CD14-positive monocyte (primary cell): ENCODE data around the gene MRPS9. TPM values are rescaled to one million over a fixed set of nuclear protein-coding genes. Genes with fewer than 3 reads are reported as not detected.

ENCODE experiments used
- DNase-seq, 3 donors: peaks; one replicate each; pipeline ENCODE4 v3.0.0-alpha.2; 2011 to 2022
- H2AFZ ChIP-seq: 2 replicates; pipeline ENCODE4 v1.6.0; 2012; ENCODE audit warnings: mild to moderate bottlenecking, low read depth, low read length, inconsistent platforms; ENCODE audit not compliant: insufficient read depth, poor library complexity, severe bottlenecking
- H3K27ac ChIP-seq, 2 donors: 1 replicate in 1 of 2; 2 replicates in 1 of 2; pipeline ENCODE4 v1.5.1; 2012 to 2013; ENCODE audit warnings: low read length in 2 of 2, control low read depth in 1 of 2, inconsistent platforms in 1 of 2, low read depth in 1 of 2, mild to moderate bottlenecking in 1 of 2
- H3K27me3 ChIP-seq, 2 donors: one replicate each; pipeline versions ENCODE4 v1.6.0 to v1.6.1; 2011 to 2013; ENCODE audit warnings: low read length in 2 of 2; ENCODE audit not compliant: control insufficient read depth in 2 of 2, insufficient read depth in 2 of 2
- H3K36me3 ChIP-seq, 2 donors: replicated peaks in 1 of 2; 1 replicate in 1 of 2; 2 replicates in 1 of 2; pipeline versions ENCODE4 v1.5.1 to v1.6.1; 2012 to 2013; ENCODE audit warnings: low read length in 2 of 2, control low read depth in 1 of 2, inconsistent platforms in 1 of 2, mild to moderate bottlenecking in 1 of 2; ENCODE audit not compliant: insufficient read depth in 2 of 2, control insufficient read depth in 1 of 2
- H3K4me1 ChIP-seq, 2 donors: 1 replicate in 1 of 2; 2 replicates in 1 of 2; pipeline versions ENCODE4 v1.5.1 to v1.6.1; 2012 to 2013; ENCODE audit warnings: low read length in 2 of 2, control low read depth in 1 of 2, inconsistent platforms in 1 of 2, mild to moderate bottlenecking in 1 of 2, moderate library complexity in 1 of 2; ENCODE audit not compliant: insufficient read depth in 2 of 2, control insufficient read depth in 1 of 2
- H3K4me2 ChIP-seq: replicated peaks from 2 replicates; pipeline ENCODE3; 2012; ENCODE audit warnings: low read length, moderate library complexity, mild to moderate bottlenecking; ENCODE audit not compliant: poor library complexity, severe bottlenecking; ENCODE audit errors: extremely low read depth
- H3K4me3 ChIP-seq, 3 experiments: fragments of 200-600 bp in 1 of 3; sonication (generic) in 1 of 3; replicated peaks in 1 of 3; 1 replicate in 2 of 3; 2 replicates in 1 of 3; pipeline ENCODE4 v1.5.1; 2011 to 2013; ENCODE audit warnings: low read length in 3 of 3, mild to moderate bottlenecking in 3 of 3, control low read depth in 2 of 3, low read depth in 2 of 3, inconsistent platforms in 1 of 3, moderate library complexity in 1 of 3
- H3K79me2 ChIP-seq: 2 replicates; pipeline ENCODE4 v1.6.0; 2012; ENCODE audit warnings: mild to moderate bottlenecking, control low read depth, inconsistent platforms, low read length, moderate library complexity; ENCODE audit not compliant: insufficient read depth
- H3K9ac ChIP-seq: 2 replicates; pipeline ENCODE4 v1.6.0; 2017; ENCODE audit warnings: low read length, mild to moderate bottlenecking; ENCODE audit not compliant: insufficient read depth, poor library complexity, severe bottlenecking
- H3K9me3 ChIP-seq, 2 donors: replicated peaks in 1 of 2; 1 replicate in 1 of 2; 2 replicates in 1 of 2; pipeline versions ENCODE4 v1.5.1 to v1.6.1; 2012 to 2013; ENCODE audit warnings: low read length in 2 of 2, control low read depth in 1 of 2; ENCODE audit not compliant: control insufficient read depth in 1 of 2, insufficient read depth in 1 of 2
- H4K20me1 ChIP-seq: 2 replicates; pipeline ENCODE4 v1.6.0; 2012; ENCODE audit warnings: mild to moderate bottlenecking, low read length, control low read depth, moderate library complexity; ENCODE audit not compliant: insufficient read depth
- H3K27ac Mint-ChIP-seq, 7 donors: one replicate each; pipeline ENCODE4 v1.8.0; 2020; ENCODE audit warnings: mild to moderate bottlenecking in 7 of 7, mixed read lengths in 7 of 7, moderate library complexity in 6 of 7, inconsistent platforms in 2 of 7
- H3K27me3 Mint-ChIP-seq, 3 donors: one replicate each; pipeline ENCODE4 v1.8.0; 2021 to 2022; ENCODE audit warnings: low read depth in 3 of 3, mild to moderate bottlenecking in 3 of 3, mixed read lengths in 3 of 3, moderate library complexity in 3 of 3, inconsistent platforms in 1 of 3
- H3K36me3 Mint-ChIP-seq, 2 donors: one replicate each; pipeline ENCODE4 v1.8.0; 2020; ENCODE audit warnings: mixed read lengths in 2 of 2, inconsistent platforms in 1 of 2, mild to moderate bottlenecking in 1 of 2
- H3K4me1 Mint-ChIP-seq: one replicate; pipeline ENCODE4 v1.8.0; 2020; ENCODE audit warnings: mild to moderate bottlenecking, mixed read lengths
- H3K4me3 Mint-ChIP-seq, 2 donors: one replicate each; pipeline ENCODE4 v1.8.0; 2020; ENCODE audit warnings: mild to moderate bottlenecking in 2 of 2, mixed read lengths in 2 of 2, moderate library complexity in 1 of 2
- H3K9me3 Mint-ChIP-seq, 7 donors: one replicate each; pipeline ENCODE4 v1.8.0; 2020 to 2022; ENCODE audit warnings: mixed read lengths in 7 of 7, mild to moderate bottlenecking in 6 of 7, moderate library complexity in 6 of 7, inconsistent platforms in 2 of 7
- WGBS: methylation state at CpG from one replicate; pipeline ENCODE4 v1.1.5; 2013; ENCODE audit warnings: missing lambda C conversion rate; ENCODE audit not compliant: insufficient coverage; 5-methylcytosine and 5-hydroxymethylcytosine counted together
- intact Hi-C, 2 donors: fragments of 100-400 bp; cut with micrococcal nuclease; formaldehyde crosslinking; loops; one replicate each; pipeline versions ENCODE4 v1.15.0 to v1.15.1; 2023
- polyA plus RNA-seq, 3 donors: library from polyadenylated mRNA; depleted of rRNA in 1 of 3; unstranded in 2 of 3; stranded (reverse) in 1 of 3; fragments of 300-500 nt in 2 of 3; fragments of >200 nt in 1 of 3; fragmentation: Illumina TruSeq in 2 of 3; gene quantifications; 1 replicate in 2 of 3; 2 replicates in 1 of 3; pipeline ENCODE4 v1.2.3, GENCODE V29; 2012 to 2021
- TF ChIP-seq, protein P1 (sequence below): fragments of 200-600 bp; IDR thresholded peaks from one replicate; pipeline ENCODE4 v1.8.0; 2022; ENCODE audit warnings: antibody characterized with exemption, mild to moderate bottlenecking

Gene MRPS9
- polyA plus RNA-seq, 3 donors: 9.9 to 12.5 (median 11.6) TPM

DNA sequence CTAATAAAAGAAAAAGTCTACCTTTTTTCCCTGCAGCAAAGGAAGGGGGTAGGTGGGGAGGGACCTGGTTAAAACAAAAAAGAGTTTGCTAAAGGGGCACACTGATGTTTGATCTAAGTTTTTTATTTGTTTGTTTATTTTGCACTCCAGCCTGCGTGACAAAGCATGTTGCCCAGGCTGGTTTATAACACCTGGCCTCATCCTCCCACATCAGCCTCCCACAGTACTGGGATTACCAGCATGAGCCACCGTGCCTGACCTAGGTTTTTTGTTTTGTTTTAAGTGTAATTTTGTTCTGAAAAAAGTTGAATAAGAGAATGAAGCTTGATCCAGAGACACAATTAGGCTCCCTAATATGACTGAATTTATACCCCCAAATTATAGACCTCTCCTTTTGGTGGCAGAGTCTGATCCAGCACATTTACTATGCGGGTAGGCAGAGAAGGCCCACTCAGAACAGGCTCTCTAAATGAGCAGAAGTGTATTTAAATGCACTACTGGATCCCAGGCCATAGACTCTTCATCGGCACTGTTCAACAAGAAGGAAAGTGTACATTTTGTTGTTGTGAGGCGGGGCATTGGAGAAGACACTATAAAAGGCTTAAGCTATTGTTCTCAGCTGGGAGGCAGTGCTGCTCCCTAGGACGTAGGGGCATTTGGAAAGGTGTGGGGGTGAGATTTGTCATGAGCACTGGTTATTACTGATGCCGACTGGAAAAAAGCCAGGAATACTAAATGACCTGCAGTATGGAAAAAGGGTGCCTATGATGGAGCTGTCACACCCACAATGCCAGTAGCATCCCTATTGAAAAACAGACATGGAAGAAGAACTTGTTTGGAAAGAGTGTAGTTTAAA lies 32.4 kb downstream of the MRPS9 start:
- WGBS: 100% methylated on average over 3 of the region's 7 CpGs
- no peaks in the 10 kb centered on the region for H3K4me1 Mint-ChIP-seq
- DNase-seq: no peak
- no peaks in the 10 kb centered on the region for H3K9me3 ChIP-seq
- H3K4me2 ChIP-seq: no peak overlapping the region
- H3K36me3 ChIP-seq: peaks cover 7 to 21% of the 10 kb centered on the region in 2 donors
- peaks cover 0 to under 1% (median 0%) of the 10 kb centered on the region in 3 donors for H3K27me3 Mint-ChIP-seq
- no peaks in the 10 kb centered on the region for H3K4me1 ChIP-seq
- peaks cover 41 to 44% of the 10 kb centered on the region in 2 donors for H3K36me3 Mint-ChIP-seq
- TF ChIP-seq, protein P1, sequence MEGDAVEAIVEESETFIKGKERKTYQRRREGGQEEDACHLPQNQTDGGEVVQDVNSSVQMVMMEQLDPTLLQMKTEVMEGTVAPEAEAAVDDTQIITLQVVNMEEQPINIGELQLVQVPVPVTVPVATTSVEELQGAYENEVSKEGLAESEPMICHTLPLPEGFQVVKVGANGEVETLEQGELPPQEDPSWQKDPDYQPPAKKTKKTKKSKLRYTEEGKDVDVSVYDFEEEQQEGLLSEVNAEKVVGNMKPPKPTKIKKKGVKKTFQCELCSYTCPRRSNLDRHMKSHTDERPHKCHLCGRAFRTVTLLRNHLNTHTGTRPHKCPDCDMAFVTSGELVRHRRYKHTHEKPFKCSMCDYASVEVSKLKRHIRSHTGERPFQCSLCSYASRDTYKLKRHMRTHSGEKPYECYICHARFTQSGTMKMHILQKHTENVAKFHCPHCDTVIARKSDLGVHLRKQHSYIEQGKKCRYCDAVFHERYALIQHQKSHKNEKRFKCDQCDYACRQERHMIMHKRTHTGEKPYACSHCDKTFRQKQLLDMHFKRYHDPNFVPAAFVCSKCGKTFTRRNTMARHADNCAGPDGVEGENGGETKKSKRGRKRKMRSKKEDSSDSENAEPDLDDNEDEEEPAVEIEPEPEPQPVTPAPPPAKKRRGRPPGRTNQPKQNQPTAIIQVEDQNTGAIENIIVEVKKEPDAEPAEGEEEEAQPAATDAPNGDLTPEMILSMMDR: no peak
- H3K27ac ChIP-seq: no peak overlapping the region
- no peaks in the 10 kb centered on the region for H3K79me2 ChIP-seq
- H3K4me3 ChIP-seq: no peak overlapping the region
- H2AFZ ChIP-seq: no peak overlapping the region
- intact Hi-C loops: no loop called here
- H3K4me3 Mint-ChIP-seq: no peak overlapping the region
- H4K20me1 ChIP-seq: no peaks in the 10 kb centered on the region
- no peak overlapping the region for H3K9ac ChIP-seq
- peak overlapping the region in 1 of 7 donors; percentile 33 for H3K27ac Mint-ChIP-seq
- no peaks in the 10 kb centered on the region for H3K9me3 Mint-ChIP-seq
- no peaks in the 10 kb centered on the region for H3K27me3 ChIP-seq

DNA sequence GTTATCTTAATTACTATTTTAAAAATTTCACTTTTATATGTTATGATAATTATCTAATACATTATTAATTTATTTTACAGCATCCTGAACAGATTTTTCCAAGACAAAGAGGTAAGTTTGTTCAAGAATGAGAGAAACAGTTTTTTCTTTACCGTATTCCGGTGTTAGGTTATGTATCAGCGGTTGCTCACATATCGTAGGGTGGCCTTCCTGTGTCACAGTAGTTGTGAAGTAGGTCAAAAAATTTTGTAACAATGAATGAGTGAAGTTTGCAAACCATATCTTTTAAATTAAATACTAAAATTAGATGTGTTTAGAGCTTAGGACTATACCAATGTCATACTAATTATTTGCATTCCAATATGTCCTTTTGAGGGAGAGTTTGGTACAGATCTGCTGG lies 33.5 kb downstream of the MRPS9 start:
- Histone ChIP-seq H3K9ac (no peak overlapping the region), H4K20me1 (no peaks in the 10 kb centered on the region), H3K36me3 (peaks cover 7 to 21% of the 10 kb centered on the region in 2 donors), H2AFZ (no peak overlapping the region), H3K79me2 (no peaks in the 10 kb centered on the region), H3K4me2 (no peak overlapping the region), H3K27me3 (no peaks in the 10 kb centered on the region), H3K27ac (no peak overlapping the region), H3K9me3 (no peaks in the 10 kb centered on the region), H3K4me3 (no peak overlapping the region), H3K4me1 (no peaks in the 10 kb centered on the region)
- Mint-ChIP-seq H3K27me3 (peaks cover 0 to 1% (median 0%) of the 10 kb centered on the region in 3 donors), H3K9me3 (no peaks in the 10 kb centered on the region), H3K4me3 (no peak overlapping the region), H3K4me1 (no peaks in the 10 kb centered on the region), H3K36me3 (peaks cover 36 to 42% of the 10 kb centered on the region in 2 donors), H3K27ac (no peak overlapping the region)
- TF ChIP-seq, protein P1: no peak
- intact Hi-C loops: no loop called here
- DNase-seq: no peak
- WGBS: 100% methylated on average over 1 of the region's 4 CpGs
